Nephron progenitor cell (in vitro differentiated cells): ENCODE results near the gene P2RY14.

ENCODE experiments used
- DNase-seq: peaks from one replicate; pipeline ENCODE4 v3.0.0; 2021
- H3K27ac Mint-ChIP-seq: 2 replicates; pipeline ENCODE4 v1.8.0; 2021; ENCODE audit warnings: mild to moderate bottlenecking, moderate library complexity, mixed read lengths
- H3K27me3 Mint-ChIP-seq: 2 replicates; pipeline ENCODE4 v1.8.0; 2021; ENCODE audit warnings: mild to moderate bottlenecking, low read depth, mixed read lengths; ENCODE audit not compliant: poor library complexity
- H3K36me3 Mint-ChIP-seq: 2 replicates; pipeline ENCODE4 v1.8.0; 2021; ENCODE audit warnings: low read depth, mixed read lengths
- H3K4me1 Mint-ChIP-seq: 2 replicates; pipeline ENCODE4 v1.8.0; 2021; ENCODE audit warnings: mixed read lengths
- H3K4me3 Mint-ChIP-seq: 2 replicates; pipeline ENCODE4 v1.8.0; 2021; ENCODE audit warnings: mild to moderate bottlenecking, moderate library complexity, mixed read lengths
- H3K9me3 Mint-ChIP-seq: 2 replicates; pipeline ENCODE4 v1.8.0; 2021; ENCODE audit warnings: mild to moderate bottlenecking, moderate library complexity, mixed read lengths
- CTCF ChIP-seq: fragments of 200-600 bp; sonication (generic); IDR thresholded peaks from 2 replicates; pipeline ENCODE4 v1.5.0; 2021; ENCODE audit warnings: antibody characterized with exemption

P2RY14 gene

GRCh38 chr3:151209654-151210053, 68.7 kb downstream of the P2RY14 start:
- DNase-seq, result no peak
- Mint-ChIP-seq H3K36me3 (peaks cover 17% of the 10 kb centered on the region), H3K4me3 (no peak overlapping the region), H3K4me1 (peaks cover 7% of the 10 kb centered on the region), H3K27me3 (no peaks in the 10 kb centered on the region), H3K9me3 (no peaks in the 10 kb centered on the region), H3K27ac (no peak overlapping the region)
- no peak for TF ChIP-seq CTCF

GRCh38 chr3:151206201-151206600, 72.1 kb downstream of the P2RY14 start:
- peaks cover 7% of the 10 kb centered on the region for H3K4me1 Mint-ChIP-seq
- TF ChIP-seq CTCF, result no peak
- H3K36me3 Mint-ChIP-seq, result peaks cover 10% of the 10 kb centered on the region

GRCh38 chr3:151205482-151205881, 72.9 kb downstream of the P2RY14 start:
- no peak for DNase-seq
- no peaks in the 10 kb centered on the region for H3K27me3 Mint-ChIP-seq
- TF ChIP-seq CTCF, result no peak
- peaks cover 10% of the 10 kb centered on the region for H3K36me3 Mint-ChIP-seq
- H3K4me1 Mint-ChIP-seq, result peaks cover under 1% of the 10 kb centered on the region
- H3K9me3 Mint-ChIP-seq, result no peaks in the 10 kb centered on the region
- no peak overlapping the region for H3K4me3 Mint-ChIP-seq
- H3K27ac Mint-ChIP-seq, result no peak overlapping the region

More at GRCh38 chr3:151206201-151206600, 72.1 kb downstream of the P2RY14 start:
- Mint-ChIP-seq H3K27ac (no peak overlapping the region), H3K27me3 (no peaks in the 10 kb centered on the region), H3K4me3 (no peak overlapping the region), H3K9me3 (no peaks in the 10 kb centered on the region)
- DNase-seq, result no peak

- no peak overlapping the region for H3K27ac Mint-ChIP-seq
- H3K27me3 Mint-ChIP-seq, result no peaks in the 10 kb centered on the region
- no peak for TF ChIP-seq CTCF
- H3K36me3 Mint-ChIP-seq, result peaks cover 10% of the 10 kb centered on the region
- H3K4me1 Mint-ChIP-seq, result no peaks in the 10 kb centered on the region
- DNase-seq, result no peak
- H3K9me3 Mint-ChIP-seq, result no peaks in the 10 kb centered on the region
- no peak overlapping the region for H3K4me3 Mint-ChIP-seq
These were observed 73.6 kb downstream of the P2RY14 start for GRCh38 chr3:151204530-151205402.

GRCh38 chr3:151203051-151203420, 75.3 kb downstream of the P2RY14 start, which contains the start of gene GPR171:
GPR171 (minus strand) TSS chr3:151203216; CDS start chr3:151199386, 3,830 bp downstream.
- TF ChIP-seq CTCF, result no peak
- no peaks in the 10 kb centered on the region for H3K9me3 Mint-ChIP-seq
- no peak within 1 kb of the TSS for H3K4me3 Mint-ChIP-seq
- peaks cover 20% of the 10 kb centered on the region for H3K36me3 Mint-ChIP-seq
- H3K27ac Mint-ChIP-seq, result no peak within 1 kb of the TSS
- H3K4me1 Mint-ChIP-seq, result no peaks in the 10 kb centered on the region
- H3K27me3 Mint-ChIP-seq, result no peaks in the 10 kb centered on the region
- DNase-seq, result no peak
